IMR-90 (cell line): Measurements from ENCODE around the gene USP12.

Source experiments
- CEBPB ChIP-seq: IDR thresholded peaks from 2 replicates; pipeline ENCODE4 v1.6.1; 2012; ENCODE audit warnings: low read depth, low read length, improper control_type of control experiment
- CHD1 ChIP-seq: IDR thresholded peaks from 2 replicates; pipeline ENCODE4 v1.6.1; 2012; ENCODE audit warnings: low read depth, low read length, improper control_type of control experiment
- MAFK ChIP-seq: IDR thresholded peaks from 2 replicates; pipeline ENCODE4 v1.6.1; 2012; ENCODE audit warnings: low read depth, low read length, improper control_type of control experiment
- MAZ ChIP-seq: IDR thresholded peaks from 2 replicates; pipeline ENCODE4 v1.6.1; 2012; ENCODE audit warnings: low read depth, mild to moderate bottlenecking, low read length, improper control_type of control experiment, moderate library complexity, borderline replicate concordance
- MXI1 ChIP-seq: IDR thresholded peaks from 2 replicates; pipeline ENCODE4 v1.6.1; 2012; ENCODE audit warnings: low read depth, mild to moderate bottlenecking, low read length, moderate library complexity, borderline replicate concordance
- POLR2A ChIP-seq: IDR thresholded peaks from 2 replicates; pipeline ENCODE4 v1.6.1; 2012; ENCODE audit warnings: mild to moderate bottlenecking, low read depth, low read length
- RAD21 ChIP-seq: IDR thresholded peaks from 2 replicates; pipeline ENCODE4 v1.6.1; 2012; ENCODE audit warnings: low read length, improper control_type of control experiment
- RCOR1 ChIP-seq: IDR thresholded peaks from 2 replicates; pipeline ENCODE4 v1.6.1; 2012; ENCODE audit warnings: mild to moderate bottlenecking, low read length, improper control_type of control experiment; ENCODE audit not compliant: insufficient replicate concordance
- RFX5 ChIP-seq: IDR thresholded peaks from 2 replicates; pipeline ENCODE4 v1.8.0; 2012; ENCODE audit warnings: low read depth, mild to moderate bottlenecking, low read length, moderate library complexity
- SMC3 ChIP-seq: fragments of 150-350 bp; IDR thresholded peaks from 2 replicates; pipeline ENCODE4 v1.6.1; 2016; ENCODE audit warnings: low read depth, mild to moderate bottlenecking, antibody characterized with exemption, low read length, moderate library complexity
- TF ChIP-seq, protein P1 (sequence below): conservative IDR thresholded peaks from 2 replicates; pipeline ENCODE4 v1.5.1; 2012; ENCODE audit warnings: mild to moderate bottlenecking, low read depth, low read length, improper control_type of control experiment
- TF ChIP-seq, protein P2 (sequence below): fragments of 150-350 bp; IDR thresholded peaks from 2 replicates; pipeline ENCODE4 v1.6.1; 2017; ENCODE audit warnings: mild to moderate bottlenecking, antibody characterized with exemption, low read length, low read depth
- TF ChIP-seq, protein P3 (sequence below): fragments of 150-350 bp; IDR thresholded peaks from 2 replicates; pipeline ENCODE4 v1.6.1; 2016; ENCODE audit warnings: low read depth, mild to moderate bottlenecking, low read length, moderate library complexity, borderline replicate concordance

DNA sequence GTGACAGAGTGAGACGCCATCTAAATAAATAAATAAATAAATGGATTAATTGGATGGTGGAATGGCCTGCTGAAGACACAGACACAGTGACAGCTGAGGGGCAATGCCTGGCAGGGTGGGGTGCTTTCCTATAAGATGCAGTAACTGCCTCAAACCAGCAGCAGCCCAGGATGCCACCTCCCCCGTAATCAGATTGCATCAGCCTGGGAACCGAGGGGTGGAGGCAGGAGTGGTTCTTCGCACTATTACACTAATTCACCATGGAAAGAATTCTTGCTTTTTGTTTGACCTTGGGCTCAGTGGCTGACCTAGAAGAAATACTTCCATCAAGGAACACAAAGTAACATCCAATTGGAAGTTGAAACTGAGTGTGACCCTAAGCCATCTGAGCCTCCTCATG, 31.6 kb upstream of the USP12 start:
- TF ChIP-seq POLR2A (no peak), MAZ (no peak), RAD21 (no peak), RFX5 (no peak), MXI1 (no peak), MAFK (no peak), CHD1 (no peak), SMC3 (no peak), CEBPB (no peak), RCOR1 (no peak)
- TF ChIP-seq, protein P1, sequence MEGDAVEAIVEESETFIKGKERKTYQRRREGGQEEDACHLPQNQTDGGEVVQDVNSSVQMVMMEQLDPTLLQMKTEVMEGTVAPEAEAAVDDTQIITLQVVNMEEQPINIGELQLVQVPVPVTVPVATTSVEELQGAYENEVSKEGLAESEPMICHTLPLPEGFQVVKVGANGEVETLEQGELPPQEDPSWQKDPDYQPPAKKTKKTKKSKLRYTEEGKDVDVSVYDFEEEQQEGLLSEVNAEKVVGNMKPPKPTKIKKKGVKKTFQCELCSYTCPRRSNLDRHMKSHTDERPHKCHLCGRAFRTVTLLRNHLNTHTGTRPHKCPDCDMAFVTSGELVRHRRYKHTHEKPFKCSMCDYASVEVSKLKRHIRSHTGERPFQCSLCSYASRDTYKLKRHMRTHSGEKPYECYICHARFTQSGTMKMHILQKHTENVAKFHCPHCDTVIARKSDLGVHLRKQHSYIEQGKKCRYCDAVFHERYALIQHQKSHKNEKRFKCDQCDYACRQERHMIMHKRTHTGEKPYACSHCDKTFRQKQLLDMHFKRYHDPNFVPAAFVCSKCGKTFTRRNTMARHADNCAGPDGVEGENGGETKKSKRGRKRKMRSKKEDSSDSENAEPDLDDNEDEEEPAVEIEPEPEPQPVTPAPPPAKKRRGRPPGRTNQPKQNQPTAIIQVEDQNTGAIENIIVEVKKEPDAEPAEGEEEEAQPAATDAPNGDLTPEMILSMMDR = no peak
- TF ChIP-seq, protein P2, sequence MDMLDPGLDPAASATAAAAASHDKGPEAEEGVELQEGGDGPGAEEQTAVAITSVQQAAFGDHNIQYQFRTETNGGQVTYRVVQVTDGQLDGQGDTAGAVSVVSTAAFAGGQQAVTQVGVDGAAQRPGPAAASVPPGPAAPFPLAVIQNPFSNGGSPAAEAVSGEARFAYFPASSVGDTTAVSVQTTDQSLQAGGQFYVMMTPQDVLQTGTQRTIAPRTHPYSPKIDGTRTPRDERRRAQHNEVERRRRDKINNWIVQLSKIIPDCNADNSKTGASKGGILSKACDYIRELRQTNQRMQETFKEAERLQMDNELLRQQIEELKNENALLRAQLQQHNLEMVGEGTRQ = no peak
- TF ChIP-seq, protein P3, sequence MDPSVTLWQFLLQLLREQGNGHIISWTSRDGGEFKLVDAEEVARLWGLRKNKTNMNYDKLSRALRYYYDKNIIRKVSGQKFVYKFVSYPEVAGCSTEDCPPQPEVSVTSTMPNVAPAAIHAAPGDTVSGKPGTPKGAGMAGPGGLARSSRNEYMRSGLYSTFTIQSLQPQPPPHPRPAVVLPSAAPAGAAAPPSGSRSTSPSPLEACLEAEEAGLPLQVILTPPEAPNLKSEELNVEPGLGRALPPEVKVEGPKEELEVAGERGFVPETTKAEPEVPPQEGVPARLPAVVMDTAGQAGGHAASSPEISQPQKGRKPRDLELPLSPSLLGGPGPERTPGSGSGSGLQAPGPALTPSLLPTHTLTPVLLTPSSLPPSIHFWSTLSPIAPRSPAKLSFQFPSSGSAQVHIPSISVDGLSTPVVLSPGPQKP = no peak
